ENCODE results near the gene NT5C1A. TPM values are rescaled to one million over a fixed set of nuclear protein-coding genes. Genes with fewer than 3 reads are reported as not detected.
A peak's percentile ranks its signal among the peaks of the same experiment; 100 is the strongest.

NT5C1A gene
- total RNA-seq, 1 donor from 2014 or later = 0.94 TPM

GRCh38 chr1:39635205-39635870, 36.6 kb downstream of the NT5C1A start:
- no peak for DNase-seq

GRCh38 chr1:39633422-39633821, 38.5 kb downstream of the NT5C1A start:
- no peak for DNase-seq

- DNase-seq = no peak
Measured at GRCh38 chr1:39632682-39633417, 39.1 kb downstream of the NT5C1A start.

GRCh38 chr1:39632323-39632681, 39.6 kb downstream of the NT5C1A start:
- no peak for DNase-seq

- no peak for DNase-seq
Measured at GRCh38 chr1:39631361-39632322, 40.3 kb downstream of the NT5C1A start.

GRCh38 chr1:39628807-39629350, 43.0 kb downstream of the NT5C1A start:
- no peak for DNase-seq

GRCh38 chr1:39626646-39627045, 45.3 kb downstream of the NT5C1A start:
- no peak for DNase-seq

GRCh38 chr1:39625462-39626273, 46.2 kb downstream of the NT5C1A start:
- peak; percentile 51 for DNase-seq

GRCh38 chr1:39625009-39625408, 46.9 kb downstream of the NT5C1A start:
- DNase-seq = no peak

- no peak for DNase-seq
Measured at GRCh38 chr1:39623053-39623452, 48.9 kb downstream of the NT5C1A start.

- no peak for DNase-seq
Measured at GRCh38 chr1:39622427-39622826, 49.5 kb downstream of the NT5C1A start.

- DNase-seq = no peak
Measured at GRCh38 chr1:39620659-39621165, 51.2 kb downstream of the NT5C1A start.

- DNase-seq = no peak
Measured at GRCh38 chr1:39617488-39618049, 54.3 kb downstream of the NT5C1A start.

- DNase-seq = no peak
Measured at GRCh38 chr1:39615086-39615673, 56.7 kb downstream of the NT5C1A start.

- DNase-seq = no peak
Measured at GRCh38 chr1:39614488-39614887, 57.4 kb downstream of the NT5C1A start.

- no peak for DNase-seq
Measured at GRCh38 chr1:39613250-39613649, 58.7 kb downstream of the NT5C1A start.

GRCh38 chr1:39609618-39610331, 62.1 kb downstream of the NT5C1A start:
- DNase-seq = no peak
